Heart left ventricle (tissue), 16 donors: ENCODE results near the gene CROCC. TPM values are rescaled to one million over a fixed set of nuclear protein-coding genes. Genes with fewer than 3 reads are reported as not detected.

ENCODE experiments used
- ATAC-seq, 4 donors: fragments of 200-7000 bp; cut with Tn5 transposase; one replicate each; pipeline ENCODE4 v1.9.1; 2020 to 2022; ENCODE audit warnings: moderate library complexity in 4 of 4, mild to moderate bottlenecking in 3 of 4, moderate number of reproducible peaks in 1 of 4
- DNase-seq, 5 donors: peaks; one replicate each; pipeline ENCODE4 v3.0.0-alpha.2; 2020
- H3K27ac ChIP-seq, 12 donors: fragments of 200-600 bp; sonication (generic) in 4 of 12; one replicate each; pipeline versions ENCODE4 v1.5.0 to v1.8.0; 2016 to 2022; ENCODE audit warnings: mild to moderate bottlenecking in 2 of 12
- H3K27me3 ChIP-seq, 9 donors: fragments of 200-600 bp; sonication (generic) in 2 of 9; one replicate each; pipeline versions ENCODE4 v1.5.1 to v1.8.0; 2016 to 2022; ENCODE audit warnings: mild to moderate bottlenecking in 3 of 9
- H3K36me3 ChIP-seq, 9 donors: fragments of 200-600 bp; sonication (generic) in 2 of 9; one replicate each; pipeline versions ENCODE4 v1.5.0 to v1.8.0; 2018 to 2022; ENCODE audit warnings: mild to moderate bottlenecking in 2 of 9
- H3K4me1 ChIP-seq, 12 donors: fragments of 200-600 bp; sonication (generic) in 4 of 12; one replicate each; pipeline versions ENCODE4 v1.5.0 to v1.8.0; 2016 to 2022; ENCODE audit warnings: mild to moderate bottlenecking in 3 of 12
- H3K4me3 ChIP-seq, 12 donors: fragments of 200-600 bp; sonication (generic) in 4 of 12; one replicate each; pipeline versions ENCODE4 v1.5.0 to v1.8.0; 2017 to 2022; ENCODE audit warnings: mild to moderate bottlenecking in 9 of 12, moderate library complexity in 4 of 12
- H3K9me3 ChIP-seq, 12 donors: fragments of 200-600 bp; sonication (generic) in 4 of 12; one replicate each; pipeline versions ENCODE4 v1.5.0 to v1.8.0; 2016 to 2022; ENCODE audit warnings: mild to moderate bottlenecking in 1 of 12
- POLR2A ChIP-seq, 2 donors: fragments of 450-650 bp; IDR thresholded peaks; one replicate each; pipeline ENCODE4 v1.6.1; 2017; ENCODE audit warnings: antibody characterized with exemption in 2 of 2, mild to moderate bottlenecking in 2 of 2, moderate library complexity in 2 of 2
- WGBS, 4 donors: extraction: QIAGEN DNeasy Blood & Tissue Kit in 2 of 4; methylation state at CpG; one replicate each; pipeline versions ENCODE4 v1.1.5 to v1.1.7; 2013 to 2018; 5-methylcytosine and 5-hydroxymethylcytosine counted together
- intact Hi-C, 10 donors: fragments of 100-400 bp; cut with DNase I; formaldehyde crosslinking; loops; one replicate each; pipeline versions ENCODE4 v1.11.1 to v1.14.2; 2022
- polyA plus RNA-seq, 2 donors: library from polyadenylated mRNA; stranded (reverse); fragments of 200-250 nt; gene quantifications; one replicate each; pipeline ENCODE4 v1.2.3, GENCODE V29; 2013
- total RNA-seq, 9 donors: library from RNA; depleted of rRNA in 2 of 9; stranded (reverse); fragments of >200 nt in 2 of 9; fragmentation: NEBNext Ultra II Directional in 3 of 9; extraction: Animal tissue kit (Norgen Biotek cat#: 25700) in 3 of 9; gene quantifications; one replicate each; pipeline versions ENCODE4 v1.1.0 to v1.2.4, GENCODE V29; 2016 to 2023
- TF ChIP-seq, protein P1 (sequence below), 12 donors: fragments of 200-600 bp; sonication (generic) in 4 of 12; IDR thresholded peaks; one replicate each; pipeline versions ENCODE4 v1.5.0 to v1.8.0; 2018 to 2022; ENCODE audit warnings: antibody characterized with exemption in 12 of 12, mild to moderate bottlenecking in 5 of 12
- donor health status: ischemic (EF 13 %, LVEDD 7.1; RV severe dilation, severe dysfunction).
- donor health status: healthy with polysubstance abuse.
- donor health status: DM: no; HTN: yes; CAD: no.
- donor health status: DM: no; HTN: no; CAD: no.
- donor health status: ischemic (EF 25% LVEDD 6.9; RV normal size, moderate dysfunction).
- donor health status: ischemic (EF 25% LVEDD 5.7; RV mildly dilated, moderate dysfunction).
- donor health status: healthy.
- donor health status: DM: yes; HTN: yes; CAD: no.
- donor health status: ischemic (EF 35%, LVEDD 5.7; RV mildly dilated, moderate dysfunction).
- donor health status: nonischemic (EF 11% LVEDD 7.7; RV severe dilation, severe dysfunction).
- donor health status: DM: yes; HTN: yes; CAD: no.
- donor health status: PGD.
- donor health status: ischemic (EF 29% LVEDD 5.4; RV normal size, mild dysfunction).
- donor health status: nonischemic (EF 23%, LVEDD 6.1; RV moderate dilation, normal function).

CROCC gene
- total and polyA plus RNA-seq, 11 donors = 3.9 to 17.0 (median 7.6) TPM

GRCh38 chr1:16978567-16979474, 57.1 kb downstream of the CROCC start:
- H3K4me1 ChIP-seq = peaks cover 0 to 26% (median 15%) of the 10 kb centered on the region in 12 donors
- H3K27me3 ChIP-seq = peaks cover 0 to 23% (median 0%) of the 10 kb centered on the region in 9 donors
- 45 to 65% (median 54%) methylated on average over 12 to 20 of the region's 20 CpGs for WGBS, 4 donors
- no peaks in the 10 kb centered on the region for H3K36me3 ChIP-seq
- H3K27ac ChIP-seq = peak overlapping the region in 9 of 12 donors; percentile 13 to 77 (median 52)
- ATAC-seq = peak in 3 of 4 donors; percentile 72 to 84 (median 73)
- TF ChIP-seq, protein P1, sequence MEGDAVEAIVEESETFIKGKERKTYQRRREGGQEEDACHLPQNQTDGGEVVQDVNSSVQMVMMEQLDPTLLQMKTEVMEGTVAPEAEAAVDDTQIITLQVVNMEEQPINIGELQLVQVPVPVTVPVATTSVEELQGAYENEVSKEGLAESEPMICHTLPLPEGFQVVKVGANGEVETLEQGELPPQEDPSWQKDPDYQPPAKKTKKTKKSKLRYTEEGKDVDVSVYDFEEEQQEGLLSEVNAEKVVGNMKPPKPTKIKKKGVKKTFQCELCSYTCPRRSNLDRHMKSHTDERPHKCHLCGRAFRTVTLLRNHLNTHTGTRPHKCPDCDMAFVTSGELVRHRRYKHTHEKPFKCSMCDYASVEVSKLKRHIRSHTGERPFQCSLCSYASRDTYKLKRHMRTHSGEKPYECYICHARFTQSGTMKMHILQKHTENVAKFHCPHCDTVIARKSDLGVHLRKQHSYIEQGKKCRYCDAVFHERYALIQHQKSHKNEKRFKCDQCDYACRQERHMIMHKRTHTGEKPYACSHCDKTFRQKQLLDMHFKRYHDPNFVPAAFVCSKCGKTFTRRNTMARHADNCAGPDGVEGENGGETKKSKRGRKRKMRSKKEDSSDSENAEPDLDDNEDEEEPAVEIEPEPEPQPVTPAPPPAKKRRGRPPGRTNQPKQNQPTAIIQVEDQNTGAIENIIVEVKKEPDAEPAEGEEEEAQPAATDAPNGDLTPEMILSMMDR (IDR thresholded peaks at IDR 0.05) = no peak
- TF ChIP-seq POLR2A (IDR thresholded peaks at IDR 0.05) = no peak
- H3K4me3 ChIP-seq = peak overlapping the region in 7 of 12 donors; percentile 40 to 65 (median 50)
- intact Hi-C loops = no loop called here
- DNase-seq = peak; percentile 52 to 81 (median 69)
- no peaks in the 10 kb centered on the region for H3K9me3 ChIP-seq

DNA sequence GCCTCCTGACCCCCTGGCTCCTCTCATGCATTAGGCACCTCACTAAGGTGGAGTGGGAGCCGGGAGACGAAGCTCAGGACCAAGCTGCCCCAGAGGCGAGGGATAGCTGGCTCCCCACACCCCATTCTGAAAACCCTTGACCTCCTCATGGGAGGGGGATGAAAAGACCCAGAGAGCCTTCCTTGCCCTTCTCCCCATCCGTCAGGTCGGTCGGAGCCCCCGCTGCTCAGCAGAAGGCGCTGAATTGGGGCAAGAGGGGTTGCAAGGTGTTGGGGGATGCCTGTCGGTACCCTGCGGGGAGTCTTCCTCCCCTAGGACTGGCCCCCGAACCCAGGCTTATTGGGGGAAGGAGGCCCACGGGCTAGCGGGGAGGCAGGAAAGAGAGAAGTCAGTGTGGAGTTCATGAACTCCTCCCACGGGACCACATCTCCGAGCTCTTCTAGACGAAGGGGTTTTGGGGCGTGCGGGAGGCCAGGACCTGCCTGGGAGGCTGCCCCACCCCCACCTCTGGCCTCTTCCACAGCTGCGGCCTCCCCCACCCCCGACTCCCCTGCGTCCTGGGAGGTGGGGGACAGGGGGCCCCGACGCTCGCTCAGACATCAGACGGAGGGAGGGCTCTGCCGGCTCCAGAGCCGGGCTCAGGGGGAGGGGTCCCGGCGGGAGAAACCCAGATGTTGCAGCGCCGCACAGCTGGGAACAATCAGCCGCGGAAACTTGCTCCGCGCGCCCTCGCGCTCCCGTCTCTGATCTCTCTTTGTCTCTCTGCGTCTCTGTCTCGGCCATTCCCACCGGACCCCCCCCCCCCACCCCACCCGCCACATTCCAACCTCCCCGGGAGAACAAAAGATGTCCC, 58.0 kb downstream of the CROCC start:
- H3K4me3 ChIP-seq = peak overlapping the region; percentile 2 to 65 (median 48)
- ATAC-seq (peak in 2 of 4 donors; percentile 5 to 38), DNase-seq (peak in 2 of 5 donors; percentile 47 to 57)
- intact Hi-C loops = loop anchor here in 1 of 10 donors (2.0 kb wide), 1 partner anchor 35 kb away; no protein-coding TSS in a partner anchor
- peaks cover 0 to 28% (median 17%) of the 10 kb centered on the region in 12 donors for H3K4me1 ChIP-seq
- H3K27me3 ChIP-seq = peaks cover 0 to 23% (median 0%) of the 10 kb centered on the region in 9 donors
- H3K27ac ChIP-seq = peak overlapping the region in 9 of 12 donors; percentile 13 to 77 (median 52)
- 16 to 17% (median 17%) methylated on average over 36 to 44 of the region's 44 CpGs for WGBS, 4 donors
- TF ChIP-seq, protein P1 (IDR thresholded peaks at IDR 0.05) = no peak
- no peak for TF ChIP-seq POLR2A (IDR thresholded peaks at IDR 0.05)
- H3K9me3 ChIP-seq = no peaks in the 10 kb centered on the region
- no peaks in the 10 kb centered on the region for H3K36me3 ChIP-seq

- intact Hi-C loops = loop anchor here in 1 of 10 donors (2.0 kb wide), 1 partner anchor 34 kb away; no protein-coding TSS in a partner anchor
- TF ChIP-seq, protein P1 (IDR thresholded peaks at IDR 0.05) = no peak
- Histone ChIP-seq H3K9me3 (no peaks in the 10 kb centered on the region), H3K27ac (peak within 1 kb of the TSS in 9 of 12 donors; percentile 8 to 77 (median 47)), H3K4me3 (peak within 1 kb of the TSS; percentile 3 to 65 (median 48)), H3K27me3 (peaks cover 0 to 23% (median 0%) of the 10 kb centered on the region in 9 donors), H3K36me3 (peaks cover 0 to 2% (median 0%) of the 10 kb centered on the region in 9 donors), H3K4me1 (peaks cover 0 to 29% (median 17%) of the 10 kb centered on the region in 12 donors)
- WGBS, 4 donors = 11 to 28% (median 18%) methylated on average over 14 to 53 of the region's 53 CpGs
- DNase-seq (peak in 1 of 5 donors; percentile 43), ATAC-seq (peak in 2 of 4 donors; percentile 16 to 21)
These were observed 58.9 kb downstream of the CROCC start, which contains the start of gene MFAP2 for GRCh38 chr1:16980473-16981268. TSS of gene MFAP2 (minus strand) at chr1:16980620. CDS start at chr1:16978273, 2,347 bp downstream.
